Measurements from ENCODE around the gene IPCEF1.

- TF ChIP-seq EZH2 (IDR thresholded peaks at IDR 0.05; ENCODE audit: insufficient read depth, poor library complexity, severe bottlenecking) (no peak), EZH2phosphoT487 (IDR thresholded peaks at IDR 0.05; ENCODE audit: insufficient read depth, low read depth) (no peak)
These were observed 14.7 kb downstream of the IPCEF1 start for GRCh38 chr6:154341871-154342270.

Data from GM23248 (cell line).